8988T (cell line): ENCODE data around the gene SPAG8.

Source experiments
- DNase-seq: peaks from one replicate; pipeline ENCODE4 v3.0.0; 2011

Gene SPAG8

GRCh38 chr9:35771075-35771433 is 41.0 kb downstream of the SPAG8 start:
- no peak for DNase-seq

GRCh38 chr9:35769763-35770162 is 42.3 kb downstream of the SPAG8 start:
- DNase-seq, result no peak

DNA sequence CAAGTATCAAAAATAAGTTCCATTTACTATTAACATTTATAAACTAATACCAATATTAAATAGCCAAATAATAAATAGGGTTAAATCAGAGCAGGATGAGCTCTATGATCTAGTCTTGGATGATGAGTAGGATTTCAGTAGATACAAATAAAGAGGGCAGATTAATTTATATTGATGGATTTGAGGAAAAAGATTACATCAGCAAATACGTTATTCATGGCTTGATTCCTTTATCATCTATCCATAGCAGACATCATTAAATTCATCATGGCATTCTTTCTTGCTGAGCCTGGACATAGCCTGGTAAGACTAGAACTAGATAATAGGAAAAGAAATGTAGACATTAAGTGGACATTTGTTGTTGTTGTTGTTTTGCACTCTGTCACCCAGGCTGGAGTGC is 44.6 kb downstream of the SPAG8 start:
- DNase-seq, result no peak

DNA sequence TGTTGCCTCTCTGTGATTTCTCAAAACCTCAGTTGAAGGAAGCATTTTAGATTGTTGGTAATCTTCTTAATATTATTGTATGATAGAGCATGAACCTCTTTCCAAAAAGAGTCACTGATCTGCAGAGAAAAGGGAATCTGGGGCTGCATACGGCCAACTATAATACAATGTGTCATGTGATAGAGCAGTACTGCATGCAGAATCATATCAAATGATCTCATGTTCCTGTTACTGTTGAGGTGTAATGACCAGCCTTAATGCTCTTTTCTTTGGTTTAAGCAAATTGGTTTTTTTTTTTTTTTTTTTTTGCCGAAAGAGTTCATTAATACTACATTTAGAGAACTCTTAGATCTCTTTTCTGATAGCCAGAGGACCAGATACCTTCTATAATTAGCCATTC is 45.1 kb downstream of the SPAG8 start:
- no peak for DNase-seq

DNA sequence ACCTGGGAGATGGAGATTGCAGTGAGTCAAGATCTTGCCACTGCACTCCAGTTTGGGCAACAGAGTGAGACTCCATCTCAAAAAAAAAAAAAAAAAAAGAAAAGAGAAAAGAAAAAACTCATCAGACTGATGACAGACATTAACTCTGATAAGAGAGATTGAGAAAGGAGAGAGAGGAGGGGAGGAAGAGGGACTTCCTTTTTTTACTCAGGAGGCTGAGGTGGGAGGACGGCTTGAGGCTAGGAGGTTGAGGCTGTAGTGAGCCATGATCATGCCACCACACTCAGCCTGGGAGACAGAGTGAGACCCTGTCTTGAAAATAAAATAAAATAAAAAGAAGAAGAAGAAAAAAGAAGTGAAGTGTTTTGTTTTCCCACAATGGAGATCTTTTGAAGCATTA is 48.3 kb downstream of the SPAG8 start:
- DNase-seq, result no peak

DNA sequence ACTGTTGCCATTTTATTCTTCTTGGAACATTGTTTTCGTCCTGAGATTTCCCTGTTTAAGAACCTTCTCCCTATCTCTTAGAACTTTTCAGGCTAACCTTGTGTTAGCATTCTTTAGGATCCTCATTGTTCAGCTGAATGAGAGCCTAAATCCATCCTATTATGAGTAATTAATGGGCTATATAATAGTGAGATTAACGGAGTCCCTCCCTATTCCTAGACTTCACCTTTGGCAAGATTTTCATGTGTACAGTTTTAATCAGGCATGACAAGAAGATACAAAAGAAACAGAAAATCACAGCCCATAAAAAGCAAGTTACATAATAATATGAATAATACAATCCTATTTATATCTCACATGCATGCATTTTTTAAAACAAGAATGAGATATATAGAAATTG is 48.9 kb downstream of the SPAG8 start:
- no peak for DNase-seq

DNA sequence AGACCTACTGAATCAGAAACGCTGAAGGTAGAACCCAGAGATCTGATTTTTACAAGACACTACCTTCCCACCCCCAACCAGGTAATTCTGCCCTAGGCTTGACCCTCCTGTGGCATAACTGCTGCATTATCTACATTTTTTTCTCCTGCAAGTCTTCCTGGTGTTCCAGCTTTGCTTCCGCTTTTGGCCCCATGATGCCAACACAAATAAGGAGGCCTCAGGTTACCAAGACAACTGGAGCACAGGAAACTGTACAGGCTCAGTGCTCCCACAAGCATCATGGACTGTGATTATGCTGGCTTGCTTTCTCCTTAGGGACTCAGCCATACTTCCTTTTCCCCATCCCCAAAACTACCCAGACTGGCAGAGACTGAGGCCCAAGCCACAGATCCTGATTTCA is 51.4 kb downstream of the SPAG8 start:
- no peak for DNase-seq

- DNase-seq, result no peak
Observed at GRCh38 chr9:35759795-35760194, 52.3 kb downstream of the SPAG8 start.
